Measurements from ENCODE around the gene AKIRIN2. TPM values are rescaled to one million over a fixed set of nuclear protein-coding genes. Genes with fewer than 3 reads are reported as not detected.

Gene AKIRIN2
- total RNA-seq, 1 donor = 15.2 TPM

GRCh38 chr6:87729965-87730719 is 28.1 kb upstream of the AKIRIN2 start:
- H3K27me3 ChIP-seq (ENCODE audit: insufficient read depth, low read length) = no peaks in the 10 kb centered on the region
- no peaks in the 10 kb centered on the region for H3K36me3 ChIP-seq (ENCODE audit: insufficient read depth, low read length)
- H3K79me2 ChIP-seq (ENCODE audit: insufficient read depth, low read length) = no peaks in the 10 kb centered on the region
- DNase-seq (ENCODE audit: insufficient read length, low spot score, missing footprints) = no peak
- H3K4me3 ChIP-seq (ENCODE audit: insufficient read depth, low read length) = no peak overlapping the region
- H3K9me3 ChIP-seq (ENCODE audit: low read depth, low read length) = no peaks in the 10 kb centered on the region
- H3K4me2 ChIP-seq (ENCODE audit: insufficient read depth, low read length) = no peak overlapping the region
- no peaks in the 10 kb centered on the region for H4K20me1 ChIP-seq (ENCODE audit: insufficient read depth, low read length)
- H3K4me1 ChIP-seq (ENCODE audit: insufficient read depth, low read length) = peaks cover 17% of the 10 kb centered on the region
- no peak overlapping the region for H3K27ac ChIP-seq (ENCODE audit: low read depth, low read length)
- TF ChIP-seq, protein P1, sequence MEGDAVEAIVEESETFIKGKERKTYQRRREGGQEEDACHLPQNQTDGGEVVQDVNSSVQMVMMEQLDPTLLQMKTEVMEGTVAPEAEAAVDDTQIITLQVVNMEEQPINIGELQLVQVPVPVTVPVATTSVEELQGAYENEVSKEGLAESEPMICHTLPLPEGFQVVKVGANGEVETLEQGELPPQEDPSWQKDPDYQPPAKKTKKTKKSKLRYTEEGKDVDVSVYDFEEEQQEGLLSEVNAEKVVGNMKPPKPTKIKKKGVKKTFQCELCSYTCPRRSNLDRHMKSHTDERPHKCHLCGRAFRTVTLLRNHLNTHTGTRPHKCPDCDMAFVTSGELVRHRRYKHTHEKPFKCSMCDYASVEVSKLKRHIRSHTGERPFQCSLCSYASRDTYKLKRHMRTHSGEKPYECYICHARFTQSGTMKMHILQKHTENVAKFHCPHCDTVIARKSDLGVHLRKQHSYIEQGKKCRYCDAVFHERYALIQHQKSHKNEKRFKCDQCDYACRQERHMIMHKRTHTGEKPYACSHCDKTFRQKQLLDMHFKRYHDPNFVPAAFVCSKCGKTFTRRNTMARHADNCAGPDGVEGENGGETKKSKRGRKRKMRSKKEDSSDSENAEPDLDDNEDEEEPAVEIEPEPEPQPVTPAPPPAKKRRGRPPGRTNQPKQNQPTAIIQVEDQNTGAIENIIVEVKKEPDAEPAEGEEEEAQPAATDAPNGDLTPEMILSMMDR (IDR thresholded peaks at IDR 0.05; ENCODE audit: extremely low read depth, low read depth, low read length) = no peak
- H2AFZ ChIP-seq (ENCODE audit: low read length) = no peak overlapping the region

- Histone ChIP-seq H3K4me2 (ENCODE audit: insufficient read depth, low read length) (no peak overlapping the region), H3K36me3 (ENCODE audit: insufficient read depth, low read length) (no peaks in the 10 kb centered on the region), H4K20me1 (ENCODE audit: insufficient read depth, low read length) (no peaks in the 10 kb centered on the region), H3K27me3 (ENCODE audit: insufficient read depth, low read length) (no peaks in the 10 kb centered on the region), H3K9me3 (ENCODE audit: low read depth, low read length) (no peaks in the 10 kb centered on the region), H2AFZ (ENCODE audit: low read length) (peak overlapping the region; percentile 53), H3K4me3 (ENCODE audit: insufficient read depth, low read length) (no peak overlapping the region), H3K4me1 (ENCODE audit: insufficient read depth, low read length) (peaks cover 19% of the 10 kb centered on the region), H3K27ac (ENCODE audit: low read depth, low read length) (no peak overlapping the region), H3K79me2 (ENCODE audit: insufficient read depth, low read length) (no peaks in the 10 kb centered on the region)
- no peak for DNase-seq (ENCODE audit: insufficient read length, low spot score, missing footprints)
- TF ChIP-seq, protein P1 (IDR thresholded peaks at IDR 0.05; ENCODE audit: extremely low read depth, low read depth, low read length) = no peak
Observed at GRCh38 chr6:87728706-87729105, 26.7 kb upstream of the AKIRIN2 start.

- Histone ChIP-seq H4K20me1 (ENCODE audit: insufficient read depth, low read length) (no peaks in the 10 kb centered on the region), H3K4me1 (ENCODE audit: insufficient read depth, low read length) (peaks cover 21% of the 10 kb centered on the region), H3K9me3 (ENCODE audit: low read depth, low read length) (no peaks in the 10 kb centered on the region), H3K27me3 (ENCODE audit: insufficient read depth, low read length) (no peaks in the 10 kb centered on the region), H3K4me3 (ENCODE audit: insufficient read depth, low read length) (no peak overlapping the region), H3K79me2 (ENCODE audit: insufficient read depth, low read length) (no peaks in the 10 kb centered on the region), H3K36me3 (ENCODE audit: insufficient read depth, low read length) (no peaks in the 10 kb centered on the region), H2AFZ (ENCODE audit: low read length) (no peak overlapping the region), H3K4me2 (ENCODE audit: insufficient read depth, low read length) (no peak overlapping the region), H3K27ac (ENCODE audit: low read depth, low read length) (no peak overlapping the region)
- TF ChIP-seq, protein P1 (IDR thresholded peaks at IDR 0.05; ENCODE audit: extremely low read depth, low read depth, low read length) = no peak
- DNase-seq (ENCODE audit: insufficient read length, low spot score, missing footprints) = no peak
Observed at GRCh38 chr6:87724983-87725811, 23.2 kb upstream of the AKIRIN2 start.

Measured in osteoblast (primary cell).